ENCODE measurements around the gene DAPK1.

DAPK1 gene

DNA sequence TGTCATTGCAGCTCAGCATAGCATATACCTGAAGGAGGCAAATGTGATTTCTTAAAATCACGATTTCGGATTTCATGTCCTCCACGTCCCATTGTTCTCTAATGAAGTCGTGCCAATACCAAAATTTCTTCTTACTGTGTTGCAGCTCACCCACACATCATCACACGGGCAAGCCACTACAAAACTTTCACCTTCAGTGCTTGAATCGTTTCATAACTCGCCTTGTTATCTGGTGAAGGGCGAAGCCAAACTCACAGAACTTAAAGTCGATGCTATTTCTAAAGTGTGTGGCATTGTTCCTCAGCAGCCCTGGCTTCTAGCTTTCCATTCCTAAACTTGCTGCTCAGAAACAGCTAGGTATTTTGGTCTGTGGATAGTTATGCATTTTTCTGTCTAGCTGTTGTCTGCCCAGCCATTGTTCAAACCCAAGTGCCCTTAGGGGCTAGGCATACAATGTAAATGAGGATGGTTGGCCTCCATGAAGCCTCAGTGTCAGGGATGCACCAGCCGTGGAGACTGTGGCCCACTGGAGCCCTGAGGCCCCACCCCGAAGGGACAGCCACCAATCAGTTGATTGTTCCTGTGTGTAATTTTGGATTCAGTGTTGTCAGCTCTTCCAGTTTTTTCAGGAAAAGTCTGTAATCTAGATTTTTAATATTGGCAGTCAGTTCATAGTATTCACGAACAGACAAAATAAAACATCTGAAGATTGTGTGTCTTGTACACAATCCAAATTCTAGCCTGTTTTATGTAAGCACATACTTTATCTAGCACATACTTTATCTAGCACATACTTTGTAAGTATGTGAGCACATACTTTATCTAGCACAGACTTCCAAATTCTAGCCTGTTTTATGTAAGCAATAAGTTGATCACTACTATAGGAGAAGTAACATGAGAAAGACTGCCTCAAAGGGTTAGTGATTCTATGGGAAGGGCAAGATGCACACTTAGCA lies 112.8 kb downstream of the DAPK1 start (continued):
- TF ChIP-seq, protein P1, sequence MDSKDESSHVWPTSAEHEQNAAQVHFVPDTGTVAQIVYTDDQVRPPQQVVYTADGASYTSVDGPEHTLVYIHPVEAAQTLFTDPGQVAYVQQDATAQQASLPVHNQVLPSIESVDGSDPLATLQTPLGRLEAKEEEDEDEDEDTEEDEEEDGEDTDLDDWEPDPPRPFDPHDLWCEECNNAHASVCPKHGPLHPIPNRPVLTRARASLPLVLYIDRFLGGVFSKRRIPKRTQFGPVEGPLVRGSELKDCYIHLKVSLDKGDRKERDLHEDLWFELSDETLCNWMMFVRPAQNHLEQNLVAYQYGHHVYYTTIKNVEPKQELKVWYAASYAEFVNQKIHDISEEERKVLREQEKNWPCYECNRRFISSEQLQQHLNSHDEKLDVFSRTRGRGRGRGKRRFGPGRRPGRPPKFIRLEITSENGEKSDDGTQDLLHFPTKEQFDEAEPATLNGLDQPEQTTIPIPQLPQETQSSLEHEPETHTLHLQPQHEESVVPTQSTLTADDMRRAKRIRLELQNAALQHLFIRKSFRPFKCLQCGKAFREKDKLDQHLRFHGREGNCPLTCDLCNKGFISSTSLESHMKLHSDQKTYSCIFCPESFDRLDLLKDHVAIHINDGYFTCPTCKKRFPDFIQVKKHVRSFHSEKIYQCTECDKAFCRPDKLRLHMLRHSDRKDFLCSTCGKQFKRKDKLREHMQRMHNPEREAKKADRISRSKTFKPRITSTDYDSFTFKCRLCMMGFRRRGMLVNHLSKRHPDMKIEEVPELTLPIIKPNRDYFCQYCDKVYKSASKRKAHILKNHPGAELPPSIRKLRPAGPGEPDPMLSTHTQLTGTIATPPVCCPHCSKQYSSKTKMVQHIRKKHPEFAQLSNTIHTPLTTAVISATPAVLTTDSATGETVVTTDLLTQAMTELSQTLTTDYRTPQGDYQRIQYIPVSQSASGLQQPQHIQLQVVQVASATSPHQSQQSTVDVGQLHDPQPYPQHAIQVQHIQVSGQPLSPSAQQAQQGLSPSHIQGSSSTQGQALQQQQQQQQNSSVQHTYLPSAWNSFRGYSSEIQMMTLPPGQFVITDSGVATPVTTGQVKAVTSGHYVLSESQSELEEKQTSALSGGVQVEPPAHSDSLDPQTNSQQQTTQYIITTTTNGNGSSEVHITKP (tag by site-specific recombination; IDR thresholded peaks at IDR 0.05), result no peak
- TF ChIP-seq KLF16 (tag by site-specific recombination; IDR thresholded peaks at IDR 0.05) (no peak), ZNF280C (tag by site-specific recombination; IDR thresholded peaks at IDR 0.05) (no peak), HOXA7 (CRISPR knock-in tag; IDR thresholded peaks at IDR 0.05; ENCODE audit: borderline replicate concordance) (no peak), ZNF529 (tag by site-specific recombination; IDR thresholded peaks at IDR 0.05; ENCODE audit: insufficient replicate concordance) (no peak)

- peaks cover 3% of the 10 kb centered on the region; the same call in 1 of the 2 replicates for H3K4me1 ChIP-seq (ENCODE audit: control insufficient read depth, insufficient read depth, low read length)
- no peak overlapping the region for H3K4me3 ChIP-seq (ENCODE audit: low read depth, low read length)
- H3K36me3 ChIP-seq (ENCODE audit: control insufficient read depth in 2 of 2, insufficient read depth in 1 of 2, low read length in 2 of 2), result peaks cover 0 to 32% of the 10 kb centered on the region in 2 experiments; a peak in 1 of 3 replicates
- POLR2A ChIA-PET, result no interaction called here
- no peak for TF ChIP-seq ZNF513 (tag by site-specific recombination; IDR thresholded peaks at IDR 0.05)
- no peak for TF ChIP-seq YY1 (tag by site-specific recombination; IDR thresholded peaks at IDR 0.05)
- no peak for TF ChIP-seq ZNF211 (tag by site-specific recombination; IDR thresholded peaks at IDR 0.05; ENCODE audit: low read depth)
- TF ChIP-seq ZNF292 (tag by site-specific recombination; IDR thresholded peaks at IDR 0.05; ENCODE audit: borderline replicate concordance, low read depth), result no peak
- TF ChIP-seq ZNF394 (tag by site-specific recombination; IDR thresholded peaks at IDR 0.05; ENCODE audit: borderline replicate concordance), result no peak
- TF ChIP-seq YY2 (tag by site-specific recombination; IDR thresholded peaks at IDR 0.05), result no peak
- TF ChIP-seq ZNF2 (tag by site-specific recombination; IDR thresholded peaks at IDR 0.05), result no peak
- TF ChIP-seq ZNF560 (tag by site-specific recombination; IDR thresholded peaks at IDR 0.05; ENCODE audit: borderline replicate concordance), result no peak
- no peak overlapping the region for H3K27ac ChIP-seq (ENCODE audit: extremely low read depth, low read depth, low read length)
- H3K9me3 ChIP-seq (ENCODE audit: control insufficient read depth, insufficient read depth, low read depth, low read length), result no peaks in the 10 kb centered on the region
- CTCF ChIA-PET, result no interaction called here
These were observed 114.1 kb downstream of the DAPK1 start for GRCh38 chr9:87611776-87612175.

DNA sequence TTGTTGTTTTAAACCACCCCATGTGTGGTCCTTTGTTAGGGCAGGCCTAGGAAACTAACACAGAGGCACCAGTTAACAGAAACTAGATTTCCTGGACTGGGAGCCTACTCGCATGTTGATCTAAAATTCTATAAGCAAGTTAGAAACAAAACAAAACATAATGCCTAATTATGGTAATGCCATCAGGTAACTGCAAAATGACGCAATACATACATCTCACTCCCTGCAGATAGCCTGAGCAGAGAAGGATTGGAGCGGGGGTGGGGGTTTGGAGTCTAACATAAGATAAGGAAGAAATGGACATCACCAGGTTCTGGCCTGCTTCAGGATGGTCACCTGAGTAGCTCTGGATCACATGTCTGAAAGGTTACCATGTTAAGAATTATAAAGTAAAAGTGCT lies 114.9 kb downstream of the DAPK1 start:
- Histone ChIP-seq H3K36me3 (ENCODE audit: control insufficient read depth in 2 of 2, insufficient read depth in 1 of 2, low read length in 2 of 2) (peaks cover 0 to 33% of the 10 kb centered on the region in 2 experiments; a peak in 1 of 3 replicates), H3K9me3 (ENCODE audit: control insufficient read depth, insufficient read depth, low read depth, low read length) (no peaks in the 10 kb centered on the region), H3K4me1 (ENCODE audit: control insufficient read depth, insufficient read depth, low read length) (no peaks in the 10 kb centered on the region), H3K4me3 (ENCODE audit: low read depth, low read length) (no peak overlapping the region), H3K27ac (ENCODE audit: extremely low read depth, low read depth, low read length) (no peak overlapping the region)
- ChIA-PET CTCF (no interaction called here), POLR2A (interaction anchor here (1.5 kb wide), 1 partner anchor 13 kb away, joined by 3 read pairs; no protein-coding TSS in a partner anchor)
- no peak for TF ChIP-seq ZNF549 (tag by site-specific recombination; IDR thresholded peaks at IDR 0.05)
- TF ChIP-seq ZNF16 (tag by site-specific recombination; IDR thresholded peaks at IDR 0.05; ENCODE audit: low read depth), result no peak
- TF ChIP-seq ZFP37 (tag by site-specific recombination; IDR thresholded peaks at IDR 0.05), result no peak
- TF ChIP-seq YY2 (tag by site-specific recombination; IDR thresholded peaks at IDR 0.05), result no peak
- no peak for TF ChIP-seq ZNF664 (tag by site-specific recombination; IDR thresholded peaks at IDR 0.05)
- TF ChIP-seq ZFP41 (tag by site-specific recombination; IDR thresholded peaks at IDR 0.05; ENCODE audit: borderline replicate concordance), result no peak
